ENCODE results near the gene ADK.

ADK gene

DNA sequence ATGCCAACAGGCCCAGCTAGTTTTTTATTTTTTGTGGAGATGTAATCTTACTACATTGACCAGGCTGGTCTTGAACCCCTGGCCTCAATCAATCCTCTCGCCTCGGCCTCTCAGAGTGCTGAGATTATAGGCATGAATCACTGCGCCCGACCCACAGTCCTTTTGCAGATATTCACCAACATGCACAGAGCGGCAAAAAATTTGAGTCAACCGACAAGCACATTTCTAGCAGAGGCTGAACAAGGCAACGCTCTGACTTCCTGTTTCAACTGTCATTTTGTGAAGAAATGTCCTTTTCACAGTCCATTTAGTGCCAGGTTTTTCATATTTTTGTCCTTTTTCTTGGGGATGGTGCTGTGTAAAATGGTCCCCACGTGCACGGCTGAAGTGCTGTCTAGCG, 604.3 kb downstream of the ADK start:
- DNase-seq: peak; percentile 83 to 88

Measured in Kasumi-1 (cell line).